SHP77 treated with DMSO at 0.1 percent for 48 hours (cell line): ENCODE results near the gene FOXO6.

Experiments used
- DNase-seq: peaks from one replicate; lab custom pipeline; 2025; lab: John Stamatoyannopoulos, UW

Gene FOXO6

GRCh38 chr1:41366455-41367287 lies 5.4 kb downstream of the FOXO6 start:
- no peak for DNase-seq

GRCh38 chr1:41367288-41367642 lies 6.0 kb downstream of the FOXO6 start:
- no peak for DNase-seq

GRCh38 chr1:41368366-41368765 lies 7.1 kb downstream of the FOXO6 start:
- DNase-seq = no peak

DNA sequence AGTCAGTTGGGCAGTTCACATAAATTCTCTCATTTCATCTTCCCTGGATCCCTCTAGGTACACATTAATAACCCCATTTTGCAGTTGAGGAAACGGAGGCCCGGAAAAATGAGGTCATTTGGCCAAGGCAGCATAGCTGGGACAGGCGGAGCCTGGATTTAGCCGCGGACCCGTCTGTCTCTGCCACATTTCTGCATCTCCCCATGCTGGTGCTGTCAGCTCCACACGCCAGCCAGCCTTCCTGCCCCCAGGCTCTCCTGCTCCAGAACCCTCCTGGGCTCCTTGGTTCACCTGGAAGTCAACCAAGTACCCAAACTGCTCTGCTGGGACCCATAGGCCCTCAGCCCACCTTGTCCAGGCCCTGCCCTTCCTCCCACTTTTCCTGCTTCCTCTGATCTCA lies 7.6 kb downstream of the FOXO6 start:
- no peak for DNase-seq

- no peak for DNase-seq
These were observed 8.3 kb downstream of the FOXO6 start for GRCh38 chr1:41369531-41369930.

GRCh38 chr1:41370225-41370624 lies 9.0 kb downstream of the FOXO6 start:
- no peak for DNase-seq

GRCh38 chr1:41370756-41371420 lies 9.7 kb downstream of the FOXO6 start:
- no peak for DNase-seq

- DNase-seq = peak; percentile 89
These were observed 10.7 kb downstream of the FOXO6 start for GRCh38 chr1:41371630-41372599.

GRCh38 chr1:41372600-41372993 lies 11.4 kb downstream of the FOXO6 start:
- DNase-seq = no peak

DNA sequence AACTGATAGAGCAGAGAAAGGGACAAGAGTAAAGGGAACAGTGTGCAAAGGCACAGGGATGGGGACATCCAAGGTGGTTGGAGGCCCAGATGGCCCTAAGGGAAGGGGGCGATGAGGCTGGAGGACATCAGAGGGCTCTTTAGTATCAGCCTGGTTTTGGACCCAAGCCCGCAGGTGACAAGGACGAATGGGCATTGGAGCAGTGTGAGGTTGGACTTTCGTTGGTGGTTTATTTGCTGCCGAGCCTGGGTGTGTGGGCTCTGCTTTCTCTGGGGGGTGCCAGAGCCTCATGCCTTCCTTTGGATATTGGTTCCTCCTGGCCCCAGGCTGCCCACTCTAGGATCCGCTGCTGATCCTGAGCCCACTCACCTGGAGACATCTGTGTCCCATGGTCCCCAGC lies 12.1 kb downstream of the FOXO6 start:
- DNase-seq = no peak

GRCh38 chr1:41374711-41375110 lies 13.5 kb downstream of the FOXO6 start:
- DNase-seq = no peak

- no peak for DNase-seq
These were observed 16.2 kb downstream of the FOXO6 start for GRCh38 chr1:41377397-41377796.

GRCh38 chr1:41378222-41378621 lies 17.0 kb downstream of the FOXO6 start:
- DNase-seq = no peak

DNA sequence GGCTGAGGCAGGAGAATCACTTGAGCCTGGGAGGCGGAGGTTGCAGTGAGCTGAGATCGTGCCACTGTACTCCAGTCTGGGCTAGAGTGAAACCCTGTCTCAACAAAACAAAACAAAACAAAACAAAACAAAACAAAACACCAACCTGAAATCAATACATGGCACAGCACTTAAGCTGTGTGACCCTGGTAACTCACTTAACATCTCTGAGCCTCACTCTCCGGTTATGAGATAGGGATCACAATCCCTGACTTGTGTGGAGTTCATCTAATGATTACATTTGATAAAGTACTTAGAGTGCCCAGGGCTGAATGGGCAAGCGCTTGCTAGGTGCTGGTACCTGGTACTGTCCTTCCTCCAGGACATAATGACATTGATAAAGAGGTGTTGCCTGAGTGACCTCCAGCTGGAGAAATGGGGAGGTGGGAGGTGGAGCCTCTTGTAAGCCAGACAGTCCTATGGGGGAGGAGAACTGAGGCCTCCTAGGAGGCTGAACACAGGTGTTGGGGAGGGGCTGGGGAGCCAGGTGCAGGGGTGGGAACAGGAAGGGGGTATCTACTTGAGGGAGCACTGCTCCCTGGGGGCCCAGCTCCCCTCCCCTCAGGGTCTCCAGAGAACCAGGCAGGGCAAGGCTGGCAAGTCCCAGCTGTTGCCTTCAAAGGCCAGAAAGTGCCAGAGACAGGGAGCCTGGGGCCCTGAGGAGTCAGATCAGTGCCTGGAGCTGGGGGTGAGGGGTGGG lies 17.9 kb downstream of the FOXO6 start:
- no peak for DNase-seq

- DNase-seq = no peak
These were observed 18.5 kb downstream of the FOXO6 start for GRCh38 chr1:41379738-41380130.

- DNase-seq = no peak
These were observed 19.0 kb downstream of the FOXO6 start for GRCh38 chr1:41380195-41380594.

- DNase-seq = no peak
These were observed 19.9 kb downstream of the FOXO6 start for GRCh38 chr1:41380979-41381691.

DNA sequence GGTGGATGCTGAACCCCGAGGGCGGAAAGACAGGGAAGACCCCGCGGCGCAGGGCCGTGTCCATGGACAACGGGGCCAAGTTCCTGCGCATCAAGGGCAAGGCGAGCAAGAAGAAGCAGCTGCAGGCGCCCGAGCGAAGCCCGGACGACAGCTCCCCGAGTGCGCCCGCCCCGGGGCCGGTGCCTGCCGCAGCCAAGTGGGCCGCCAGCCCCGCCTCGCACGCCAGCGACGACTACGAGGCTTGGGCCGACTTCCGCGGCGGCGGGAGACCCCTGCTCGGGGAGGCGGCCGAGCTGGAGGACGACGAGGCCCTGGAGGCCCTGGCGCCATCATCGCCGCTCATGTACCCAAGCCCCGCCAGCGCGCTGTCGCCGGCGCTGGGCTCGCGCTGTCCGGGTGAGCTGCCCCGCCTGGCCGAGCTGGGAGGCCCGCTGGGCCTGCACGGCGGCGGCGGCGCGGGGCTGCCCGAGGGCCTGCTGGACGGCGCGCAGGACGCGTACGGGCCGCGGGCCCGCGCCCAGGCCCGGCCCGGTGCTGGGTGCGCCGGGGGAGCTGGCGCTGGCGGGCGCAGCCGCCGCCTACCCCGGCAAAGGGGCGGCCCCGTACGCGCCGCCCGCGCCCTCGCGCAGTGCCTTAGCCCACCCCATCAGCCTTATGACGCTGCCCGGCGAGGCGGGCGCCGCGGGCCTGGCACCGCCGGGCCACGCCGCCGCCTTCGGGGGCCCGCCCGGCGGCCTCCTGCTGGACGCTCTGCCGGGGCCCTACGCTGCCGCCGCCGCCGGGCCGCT lies 20.7 kb downstream of the FOXO6 start:
- DNase-seq = no peak

DNA sequence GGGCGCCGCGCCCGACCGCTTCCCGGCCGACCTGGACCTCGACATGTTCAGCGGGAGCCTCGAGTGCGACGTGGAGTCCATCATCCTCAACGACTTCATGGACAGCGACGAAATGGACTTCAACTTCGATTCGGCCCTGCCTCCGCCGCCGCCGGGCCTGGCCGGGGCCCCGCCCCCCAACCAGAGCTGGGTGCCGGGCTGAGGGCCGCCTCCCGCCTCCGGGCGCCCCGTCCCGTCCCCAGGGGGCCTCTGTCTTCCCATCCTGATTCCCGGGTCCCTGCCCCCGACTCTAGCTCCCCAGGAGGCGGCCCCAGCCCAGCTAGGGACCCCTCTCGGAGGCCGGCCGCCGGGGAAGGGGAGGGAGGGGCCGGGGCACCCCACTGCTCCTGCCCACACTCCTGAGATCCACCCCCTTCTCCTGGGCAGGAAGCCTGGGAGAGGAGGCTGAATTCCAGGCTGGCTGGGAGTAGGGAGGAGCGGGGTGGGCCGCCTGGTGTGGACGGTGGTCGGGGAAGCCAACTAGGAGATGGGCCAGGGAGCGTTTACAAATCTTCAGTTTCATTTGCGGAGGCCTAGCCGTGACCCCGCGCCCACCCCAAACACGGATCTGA lies 21.4 kb downstream of the FOXO6 start:
- DNase-seq = no peak
